ENCODE data around the gene RTRAF.

DNA sequence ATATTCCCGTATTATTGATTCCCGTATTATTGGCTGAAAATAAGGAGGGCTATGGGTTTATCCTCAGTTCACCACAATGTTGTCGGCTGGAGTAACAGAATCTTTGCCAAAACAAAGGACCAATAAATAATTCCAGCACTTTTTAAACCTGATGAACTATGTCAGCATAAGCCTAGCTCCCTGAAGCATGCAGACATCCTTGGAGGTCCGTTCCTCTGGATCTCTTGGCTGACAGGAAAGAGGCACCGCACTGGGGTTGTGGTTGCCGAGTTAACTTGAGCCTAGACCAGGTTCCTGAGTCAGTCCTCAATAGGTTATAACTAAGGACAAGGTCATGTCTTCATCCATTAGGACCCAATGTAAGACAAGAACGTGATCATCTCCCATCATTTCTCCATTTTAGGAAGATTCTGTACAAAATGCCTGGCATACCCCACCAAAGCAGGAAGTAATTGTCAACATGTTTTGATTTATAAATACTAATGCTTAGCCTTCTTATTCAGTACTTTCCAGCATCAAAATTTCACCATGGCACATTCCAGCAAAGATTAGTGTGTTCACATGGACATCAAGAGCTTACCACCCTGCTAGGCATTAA lies 43.0 kb downstream of the RTRAF start:
- TF ChIP-seq TCF12 (IDR thresholded peaks at IDR 0.05; ENCODE audit: low read depth) (no peak), TEAD4 (IDR thresholded peaks at IDR 0.05) (no peak), RAD21 (IDR thresholded peaks at IDR 0.05; ENCODE audit: low read depth) (no peak), EP300 (IDR thresholded peaks at IDR 0.05; ENCODE audit: borderline replicate concordance) (no peak), CEBPB (IDR thresholded peaks at IDR 0.05) (no peak), TAF1 (IDR thresholded peaks at IDR 0.05; ENCODE audit: low read depth) (no peak), YY1 (IDR thresholded peaks at IDR 0.05; ENCODE audit: low read depth) (no peak), ZBTB7A (IDR thresholded peaks at IDR 0.05; ENCODE audit: low read depth) (no peak), FOXM1 (IDR thresholded peaks at IDR 0.05; ENCODE audit: borderline replicate concordance, low read depth) (no peak), EGR1 (IDR thresholded peaks at IDR 0.05) (no peak), CREB1 (IDR thresholded peaks at IDR 0.05; ENCODE audit: low read depth) (no peak)
- TF ChIP-seq, protein P1, sequence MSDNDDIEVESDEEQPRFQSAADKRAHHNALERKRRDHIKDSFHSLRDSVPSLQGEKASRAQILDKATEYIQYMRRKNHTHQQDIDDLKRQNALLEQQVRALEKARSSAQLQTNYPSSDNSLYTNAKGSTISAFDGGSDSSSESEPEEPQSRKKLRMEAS (IDR thresholded peaks at IDR 0.05), result no peak
- TF ChIP-seq, protein P2, sequence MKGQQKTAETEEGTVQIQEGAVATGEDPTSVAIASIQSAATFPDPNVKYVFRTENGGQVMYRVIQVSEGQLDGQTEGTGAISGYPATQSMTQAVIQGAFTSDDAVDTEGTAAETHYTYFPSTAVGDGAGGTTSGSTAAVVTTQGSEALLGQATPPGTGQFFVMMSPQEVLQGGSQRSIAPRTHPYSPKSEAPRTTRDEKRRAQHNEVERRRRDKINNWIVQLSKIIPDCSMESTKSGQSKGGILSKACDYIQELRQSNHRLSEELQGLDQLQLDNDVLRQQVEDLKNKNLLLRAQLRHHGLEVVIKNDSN (IDR thresholded peaks at IDR 0.05), result no peak
- TF ChIP-seq, protein P3, sequence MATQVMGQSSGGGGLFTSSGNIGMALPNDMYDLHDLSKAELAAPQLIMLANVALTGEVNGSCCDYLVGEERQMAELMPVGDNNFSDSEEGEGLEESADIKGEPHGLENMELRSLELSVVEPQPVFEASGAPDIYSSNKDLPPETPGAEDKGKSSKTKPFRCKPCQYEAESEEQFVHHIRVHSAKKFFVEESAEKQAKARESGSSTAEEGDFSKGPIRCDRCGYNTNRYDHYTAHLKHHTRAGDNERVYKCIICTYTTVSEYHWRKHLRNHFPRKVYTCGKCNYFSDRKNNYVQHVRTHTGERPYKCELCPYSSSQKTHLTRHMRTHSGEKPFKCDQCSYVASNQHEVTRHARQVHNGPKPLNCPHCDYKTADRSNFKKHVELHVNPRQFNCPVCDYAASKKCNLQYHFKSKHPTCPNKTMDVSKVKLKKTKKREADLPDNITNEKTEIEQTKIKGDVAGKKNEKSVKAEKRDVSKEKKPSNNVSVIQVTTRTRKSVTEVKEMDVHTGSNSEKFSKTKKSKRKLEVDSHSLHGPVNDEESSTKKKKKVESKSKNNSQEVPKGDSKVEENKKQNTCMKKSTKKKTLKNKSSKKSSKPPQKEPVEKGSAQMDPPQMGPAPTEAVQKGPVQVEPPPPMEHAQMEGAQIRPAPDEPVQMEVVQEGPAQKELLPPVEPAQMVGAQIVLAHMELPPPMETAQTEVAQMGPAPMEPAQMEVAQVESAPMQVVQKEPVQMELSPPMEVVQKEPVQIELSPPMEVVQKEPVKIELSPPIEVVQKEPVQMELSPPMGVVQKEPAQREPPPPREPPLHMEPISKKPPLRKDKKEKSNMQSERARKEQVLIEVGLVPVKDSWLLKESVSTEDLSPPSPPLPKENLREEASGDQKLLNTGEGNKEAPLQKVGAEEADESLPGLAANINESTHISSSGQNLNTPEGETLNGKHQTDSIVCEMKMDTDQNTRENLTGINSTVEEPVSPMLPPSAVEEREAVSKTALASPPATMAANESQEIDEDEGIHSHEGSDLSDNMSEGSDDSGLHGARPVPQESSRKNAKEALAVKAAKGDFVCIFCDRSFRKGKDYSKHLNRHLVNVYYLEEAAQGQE (IDR thresholded peaks at IDR 0.05; ENCODE audit: low read depth), result no peak
